AG20443 (cell line): ENCODE results near the gene PTGER1.
"Not testable (repeated sequence)": the region's sequence is repeated elsewhere in the genome, so short reads cannot be mapped to it uniquely, and the experiment has no call there.

Source experiments
- DNase-seq: peaks from one replicate; pipeline ENCODE4 v3.0.0; 2012; ENCODE audit warnings: low spot score, mixed read lengths

Gene PTGER1

GRCh38 chr19:14473978-14474578 is 1.1 kb downstream of the PTGER1 start:
- DNase-seq, result peak; percentile 53

GRCh38 chr19:14473073-14473977 is 1.8 kb downstream of the PTGER1 start:
- DNase-seq, result peak; percentile 53

DNA sequence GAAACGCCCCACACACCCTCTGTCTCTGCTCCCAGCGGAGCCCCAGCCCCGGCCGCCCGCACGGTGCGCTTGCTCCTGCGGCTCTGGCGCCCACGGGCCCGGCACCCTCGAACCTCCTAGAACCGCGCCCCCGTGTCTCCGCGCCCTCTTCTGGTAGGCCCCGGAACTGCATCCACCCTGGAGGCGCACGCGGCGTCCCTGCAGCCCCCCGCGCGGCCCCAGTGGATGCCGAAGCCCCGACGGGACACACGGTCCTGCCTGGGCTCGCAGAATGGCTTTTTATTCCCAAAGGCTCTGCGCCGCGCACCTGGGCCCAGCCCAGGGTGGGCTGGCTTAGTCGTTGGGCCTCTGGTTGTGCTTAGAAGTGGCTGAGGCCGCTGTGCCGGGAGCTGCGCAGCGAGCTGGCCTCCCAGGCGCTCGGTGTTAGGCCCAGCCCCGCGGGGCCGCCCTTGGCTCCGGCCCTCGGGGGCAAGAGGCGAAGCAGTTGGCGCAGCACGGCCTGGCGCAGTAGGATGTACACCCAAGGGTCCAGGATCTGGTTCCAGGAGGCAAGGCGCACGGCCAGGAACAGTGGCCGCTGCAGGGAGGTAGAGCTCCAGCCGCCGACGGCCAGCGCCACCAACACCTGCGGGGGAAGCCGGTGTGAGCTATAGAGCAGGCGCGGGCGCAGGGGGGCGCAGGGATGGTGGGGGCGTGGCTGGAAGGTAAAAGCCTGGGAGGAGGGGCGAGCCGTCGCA is 2.8 kb downstream of the PTGER1 start:
- DNase-seq, result peak; percentile 90

- DNase-seq, result no peak
Measured at GRCh38 chr19:14471436-14472187, 3.5 kb downstream of the PTGER1 start.

DNA sequence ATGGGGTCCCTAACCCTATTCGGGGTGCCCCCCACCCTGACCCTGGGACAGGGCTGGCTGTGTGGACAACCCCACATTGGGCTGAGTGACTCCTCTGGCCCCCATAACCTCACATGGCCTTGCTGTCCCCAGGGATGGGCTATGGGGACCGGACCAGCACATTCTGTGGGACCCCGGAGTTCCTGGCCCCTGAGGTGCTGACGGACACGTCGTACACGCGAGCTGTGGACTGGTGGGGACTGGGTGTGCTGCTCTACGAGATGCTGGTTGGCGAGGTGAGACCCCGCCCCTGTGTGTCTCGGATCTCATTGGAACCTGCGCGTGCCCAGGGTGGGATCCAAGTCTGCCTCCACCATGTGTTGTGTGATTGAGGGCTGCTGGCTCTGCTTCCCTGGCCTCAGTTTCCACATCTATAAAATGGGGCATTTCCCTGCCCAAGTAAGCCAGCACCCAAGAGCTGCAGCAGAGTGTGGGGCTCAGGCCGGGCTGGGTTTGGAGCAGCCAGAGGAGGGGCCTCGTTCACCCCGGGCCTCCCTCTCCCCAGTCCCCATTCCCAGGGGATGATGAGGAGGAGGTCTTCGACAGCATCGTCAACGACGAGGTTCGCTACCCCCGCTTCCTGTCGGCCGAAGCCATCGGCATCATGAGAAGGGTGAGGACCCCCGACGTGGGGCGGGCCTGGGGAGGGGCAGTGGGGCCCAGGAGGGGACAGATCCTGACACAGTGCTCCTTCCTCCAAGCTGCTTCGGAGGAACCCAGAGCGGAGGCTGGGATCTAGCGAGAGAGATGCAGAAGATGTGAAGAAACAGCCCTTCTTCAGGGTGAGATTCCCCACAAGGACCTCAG is 4.9 kb downstream of the PTGER1 start:
- DNase-seq, result no peak

DNA sequence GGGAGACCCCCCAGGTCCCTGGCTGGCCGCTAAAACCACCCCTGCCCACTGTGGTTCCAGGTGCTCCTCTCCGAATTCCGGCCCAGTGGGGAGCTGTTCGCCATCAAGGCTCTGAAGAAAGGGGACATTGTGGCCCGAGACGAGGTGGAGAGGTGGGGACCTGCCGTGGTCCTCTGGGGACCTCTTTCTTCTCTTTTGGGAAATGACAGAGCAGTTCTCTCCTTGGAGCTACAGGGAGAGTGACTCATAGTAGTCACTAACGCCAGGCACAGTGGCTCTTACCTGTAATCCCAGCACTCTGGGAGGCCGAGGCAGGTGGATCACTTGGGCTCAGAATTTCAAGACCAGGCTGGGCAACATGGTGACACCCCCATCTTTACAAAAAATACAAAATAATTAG is 7.3 kb downstream of the PTGER1 start:
- no peak for DNase-seq

DNA sequence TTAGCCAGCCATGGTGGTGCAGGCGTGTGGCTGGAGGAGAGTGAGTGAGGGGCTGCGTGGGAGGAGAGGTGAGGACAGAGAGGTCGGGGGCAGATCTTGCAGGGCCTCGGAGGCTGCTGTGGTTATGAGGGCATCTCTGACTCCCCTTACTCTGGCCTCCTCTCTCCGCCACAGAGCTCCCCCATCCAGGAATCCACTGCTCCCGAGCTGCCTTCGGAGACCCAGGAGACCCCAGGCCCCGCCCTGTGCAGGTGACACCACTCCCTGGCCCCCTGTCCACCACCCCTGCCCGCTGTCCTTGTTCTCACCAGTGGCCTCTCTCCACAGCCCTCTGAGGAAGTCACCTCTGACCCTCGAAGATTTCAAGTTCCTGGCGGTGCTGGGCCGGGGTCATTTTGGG is 7.8 kb downstream of the PTGER1 start:
- no peak for DNase-seq

DNA sequence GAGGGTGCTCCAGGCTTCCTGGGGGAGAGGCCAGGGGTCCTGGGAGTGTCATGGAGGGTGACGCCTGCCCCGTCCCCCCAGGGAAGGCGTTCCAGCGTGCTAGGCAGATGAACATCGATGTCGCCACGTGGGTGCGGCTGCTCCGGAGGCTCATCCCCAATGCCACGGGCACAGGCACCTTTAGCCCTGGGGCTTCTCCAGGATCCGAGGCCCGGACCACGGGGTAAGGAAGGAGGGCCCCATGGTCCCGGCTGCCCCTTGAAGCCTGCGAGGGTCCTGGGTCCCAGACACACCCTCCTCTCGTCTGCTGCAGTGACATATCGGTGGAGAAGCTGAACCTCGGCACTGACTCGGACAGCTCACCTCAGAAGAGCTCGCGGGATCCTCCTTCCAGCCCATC is 11.4 kb downstream of the PTGER1 start:
- DNase-seq, result no peak

GRCh38 chr19:14462401-14462800 is 12.8 kb downstream of the PTGER1 start:
- DNase-seq, result not testable (repeated sequence)

- no peak for DNase-seq
Measured at GRCh38 chr19:14460935-14461334, 14.2 kb downstream of the PTGER1 start.

GRCh38 chr19:14459703-14460102 is 15.5 kb downstream of the PTGER1 start:
- DNase-seq, result no peak

DNA sequence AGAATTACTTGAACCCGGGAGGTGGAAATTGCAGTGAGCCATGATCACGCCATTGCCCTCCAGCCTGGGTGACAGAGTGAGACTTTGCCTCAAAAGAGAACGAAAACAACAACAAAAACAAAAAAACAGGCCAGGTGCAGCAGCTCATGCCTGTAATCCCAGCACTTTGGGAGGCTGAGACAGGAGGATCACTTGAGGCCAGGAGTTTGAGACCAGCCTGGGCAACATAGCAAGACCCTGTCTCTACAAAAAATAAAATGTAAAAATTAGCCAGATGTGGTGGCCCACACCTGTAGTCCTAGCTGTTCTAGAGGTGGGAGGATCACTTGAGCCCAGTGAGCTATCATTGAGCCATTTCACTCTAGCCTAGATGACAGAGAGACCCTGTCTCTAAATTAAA is 22.9 kb downstream of the PTGER1 start:
- DNase-seq, result not testable (repeated sequence)

- DNase-seq, result no peak
Measured at GRCh38 chr19:14450876-14451275, 24.3 kb downstream of the PTGER1 start.

- DNase-seq, result peak; percentile 65
Measured at GRCh38 chr19:14450168-14450874, 24.8 kb downstream of the PTGER1 start.

GRCh38 chr19:14449321-14449720 is 25.8 kb downstream of the PTGER1 start:
- DNase-seq, result no peak

GRCh38 chr19:14446336-14447036 is 28.7 kb downstream of the PTGER1 start:
- no peak for DNase-seq

DNA sequence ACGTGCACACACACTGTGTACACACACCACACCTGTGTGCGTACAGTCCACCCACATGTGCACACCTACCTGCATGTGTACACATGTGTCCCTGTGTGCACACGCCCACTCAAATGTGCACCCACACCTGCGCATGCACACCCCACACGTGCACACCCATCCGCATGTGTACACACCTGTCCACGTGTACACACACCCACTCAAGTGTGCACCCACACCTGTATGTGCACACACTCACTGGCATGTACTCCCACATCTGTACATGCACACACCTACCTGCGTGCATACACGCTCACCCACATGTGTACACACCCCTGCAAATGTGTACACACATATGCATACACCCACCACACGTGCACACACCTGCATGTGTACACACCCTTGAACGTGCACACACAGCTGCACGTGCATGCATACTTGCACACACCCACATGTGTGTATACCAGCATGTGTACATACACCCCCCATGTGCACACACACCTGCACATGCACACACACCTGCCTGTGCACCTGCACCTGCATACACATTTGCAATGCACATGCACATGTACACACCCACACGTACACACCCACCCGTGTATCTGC is 31.4 kb downstream of the PTGER1 start:
- no peak for DNase-seq

DNA sequence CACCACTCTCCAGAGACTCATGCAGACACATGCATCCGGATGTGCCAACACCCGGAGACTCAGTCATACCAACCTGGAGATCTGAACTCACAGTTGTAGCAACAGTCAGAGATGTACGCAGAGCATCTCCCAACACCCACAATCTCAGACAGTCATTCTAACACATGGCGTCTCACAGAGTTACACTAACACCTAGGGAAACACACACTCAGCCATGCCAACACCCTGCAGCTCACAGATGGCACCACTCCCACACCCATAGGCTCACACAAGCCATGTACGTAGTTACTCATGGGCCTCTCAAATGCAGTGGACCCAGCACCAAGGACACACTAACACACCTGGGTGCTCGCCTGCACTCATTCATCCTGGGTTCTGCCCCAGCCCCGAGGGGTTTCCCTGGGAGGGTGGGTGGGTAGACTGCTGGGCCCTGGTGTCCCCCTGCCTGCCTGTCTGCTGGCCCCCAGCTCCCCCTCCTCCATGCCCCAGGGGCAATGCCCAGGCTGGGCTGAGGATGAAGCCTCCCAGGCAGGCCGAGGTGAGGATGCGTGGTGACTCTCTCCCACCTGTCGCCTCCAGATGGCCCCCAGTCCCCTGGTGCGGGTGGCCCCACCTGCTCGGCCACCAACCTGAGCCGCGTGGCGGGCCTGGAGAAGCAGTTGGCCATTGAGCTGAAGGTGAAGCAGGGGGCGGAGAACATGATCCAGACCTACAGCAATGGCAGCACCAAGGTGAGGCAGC is 32.1 kb downstream of the PTGER1 start:
- no peak for DNase-seq
